ENCODE results near the gene RPP25. TPM values are rescaled to one million over a fixed set of nuclear protein-coding genes. Genes with fewer than 3 reads are reported as not detected.

The RPP25 gene
- 24.8 and 45.2 TPM in 2 replicates for total RNA-seq

GRCh38 chr15:74956648-74957475, at the start of gene RPP25:
Gene RPP25 (minus strand): TSS chr15:74956772. CDS start chr15:74956583, 189 bp downstream.

GRCh38 chr15:74995182-74995778, 38.7 kb upstream of the RPP25 start, which contains the start of gene SCAMP5:
Gene SCAMP5 (plus strand): TSS chr15:74995563. CDS start chr15:75011840, 16,277 bp downstream.

DNA sequence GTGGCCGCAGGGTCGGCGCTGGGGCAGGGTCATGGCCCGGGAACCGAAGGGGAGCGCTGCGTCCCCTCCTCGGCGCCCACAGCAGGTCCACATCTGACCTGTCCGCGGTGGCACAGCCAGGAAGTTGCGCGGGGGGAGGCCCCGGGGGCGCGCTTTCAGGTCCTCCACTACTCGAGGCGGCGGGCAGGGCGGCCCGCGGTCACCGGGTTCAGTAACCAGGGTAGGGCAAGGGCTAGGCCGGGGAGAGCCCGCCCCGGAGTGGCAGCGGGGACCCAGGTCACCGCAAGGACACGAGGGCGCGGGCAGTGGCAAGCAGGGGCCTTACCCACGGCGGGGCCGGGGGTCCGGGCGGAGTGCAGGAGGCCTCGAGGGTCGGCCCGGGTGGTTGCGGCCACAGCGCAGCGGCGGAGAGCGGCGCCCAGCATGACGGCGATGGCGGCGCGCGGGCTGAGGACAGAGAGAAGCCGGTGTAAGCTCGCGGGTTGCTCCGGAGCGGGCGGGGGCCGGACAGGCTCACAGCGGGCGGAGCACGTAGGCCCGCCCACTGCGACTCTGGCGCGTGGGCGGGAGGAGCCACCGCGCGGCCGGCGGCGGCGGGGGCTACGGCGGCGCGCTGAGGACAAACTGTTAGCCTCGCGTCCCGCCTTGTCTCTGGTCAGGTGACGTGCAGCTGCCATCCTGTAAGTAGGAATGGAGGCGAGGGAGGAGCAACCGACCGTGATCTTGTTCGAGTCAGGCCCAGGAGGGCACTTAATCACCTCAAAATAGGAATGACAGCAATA, 18.8 kb downstream of the RPP25 start, which contains the start of gene COX5A:
COX5A (minus strand) TSS at position 484 of the 782 bp plus-strand sequence; CDS start at position 425, 59 bp downstream.

DNA sequence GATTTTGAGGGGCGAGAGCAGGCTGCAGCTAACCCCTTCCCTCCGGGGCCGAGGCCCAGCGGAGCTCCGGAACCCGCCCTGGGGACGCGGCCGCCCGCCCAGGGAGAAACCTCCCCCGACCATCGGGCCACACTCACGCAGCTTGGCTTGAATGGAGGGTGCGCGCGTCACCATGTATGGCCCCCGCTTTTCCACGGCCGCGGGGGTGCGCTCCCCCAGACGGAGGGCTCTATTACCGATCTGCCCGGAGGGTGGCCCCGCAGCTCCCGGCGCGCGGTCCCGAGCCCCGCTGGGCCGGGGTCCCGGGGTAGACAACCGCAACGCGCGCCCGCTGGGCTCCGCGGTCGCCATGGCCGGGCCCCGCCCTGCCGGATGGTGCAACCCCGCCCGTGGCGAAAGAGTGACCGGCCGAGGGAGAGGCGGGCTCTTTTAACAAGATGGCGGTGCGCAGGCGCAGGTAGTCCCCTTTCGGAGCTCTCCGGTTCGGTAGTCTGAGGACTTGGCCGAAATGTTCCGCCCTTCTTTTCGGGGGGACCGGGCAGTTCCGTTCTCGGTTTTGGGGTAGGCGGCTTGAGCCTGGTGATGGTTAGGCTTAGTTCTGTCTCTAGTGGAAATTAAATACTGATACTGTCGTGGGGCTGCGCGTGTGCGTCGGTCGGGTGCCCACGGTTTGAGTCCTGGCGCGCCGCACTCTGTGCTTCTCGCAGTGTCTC, 50.0 kb downstream of the RPP25 start, which contains the start of gene FAM219B:
FAM219B (minus strand) TSS at position 402 of the 713 bp plus-strand sequence; CDS start at position 351, 51 bp downstream.

Other genes with a start within 250 kb of the RPP25 start
- 0.23 TPM in 1 of 2 replicates, not detected in the other for gene CYP1A1, start 231.2 kb downstream of the RPP25 start, total RNA-seq
- gene CYP1A2, start 207.9 kb downstream of the RPP25 start, total RNA-seq: not detected in 2 replicates
- gene CSK, start 174.7 kb downstream of the RPP25 start, total RNA-seq: 18.0 and 22.0 TPM in 2 replicates
- gene LMAN1L, start 143.9 kb downstream of the RPP25 start, total RNA-seq: 0.23 TPM in 1 of 2 replicates, not detected in the other
- not detected in 2 replicates for gene CPLX3, start 130.1 kb downstream of the RPP25 start, total RNA-seq
- 14.0 and 25.5 TPM in 2 replicates for gene ULK3, start 113.6 kb downstream of the RPP25 start, total RNA-seq
- 51.5 and 94.1 TPM in 2 replicates for gene SCAMP2, start 83.4 kb downstream of the RPP25 start, total RNA-seq
- gene MPI, start 66.7 kb downstream of the RPP25 start, total RNA-seq: 62.5 and 83.4 TPM in 2 replicates
- gene FAM219B, start 49.9 kb downstream of the RPP25 start, total RNA-seq: 23.9 and 27.3 TPM in 2 replicates
- 109 and 134 TPM in 2 replicates for gene COX5A, start 18.7 kb downstream of the RPP25 start, total RNA-seq
- 0.58 and 0.68 TPM in 2 replicates for gene SCAMP5, start 38.8 kb upstream of the RPP25 start, total RNA-seq
- 4.4 and 5.4 TPM in 2 replicates for gene PPCDC, start 66.8 kb upstream of the RPP25 start, total RNA-seq
- 10.9 and 16.9 TPM in 2 replicates for gene C15orf39, start 245.1 kb upstream of the RPP25 start, total RNA-seq